C4-2B (cell line): ENCODE results near the gene SRCIN1.

ENCODE experiments used
- CTCF ChIP-seq: fragments of 450-650 bp; conservative IDR thresholded peaks from 2 replicates; pipeline ENCODE4 v1.5.1; 2017; ENCODE audit warnings: mild to moderate bottlenecking
- ZFX ChIP-seq: fragments of 450-650 bp; IDR thresholded peaks from 2 replicates; pipeline ENCODE4 v1.6.1; 2017

- TF ChIP-seq CTCF, result no peak
- no peak for TF ChIP-seq ZFX
These were observed 14.3 kb upstream of the SRCIN1 start for GRCh38 chr17:38619937-38620550.
